Natural killer cell treated with Interleukin-12 subunit alpha and Interleukin-12 subunit beta and Interleukin-15 and Interleukin-18, amount 100 ng/mL, for 72 hours (primary cell): ENCODE measurements around the gene RALGPS2. TPM values are rescaled to one million over a fixed set of nuclear protein-coding genes. Genes with fewer than 3 reads are reported as not detected.

ENCODE experiments used
- ATAC-seq, 2 donors: fragments of 150-1000 bp; cut with Tn5 transposase in 1 of 2; sonication (Bioruptor Pico), chemical (Tn5 transposase) in 1 of 2; 2 replicates each; pipeline ENCODE4 v1.10.0; 2021
- DNase-seq: peaks from one replicate; pipeline ENCODE4 v3.0.0; 2022; ENCODE audit warnings: low spot score
- H3K27ac Mint-ChIP-seq, 2 donors: 1 replicate in 1 of 2; 2 replicates in 1 of 2; pipeline ENCODE4 v1.8.0; 2022; ENCODE audit warnings: mixed read lengths in 2 of 2, mild to moderate bottlenecking in 1 of 2, moderate library complexity in 1 of 2
- H3K27me3 Mint-ChIP-seq, 2 donors: 1 replicate in 1 of 2; 2 replicates in 1 of 2; pipeline ENCODE4 v1.8.0; 2022; ENCODE audit warnings: mixed read lengths in 2 of 2
- H3K36me3 Mint-ChIP-seq: one replicate; pipeline ENCODE4 v1.8.0; 2022; ENCODE audit warnings: mixed read lengths
- H3K4me1 Mint-ChIP-seq, 2 donors: 1 replicate in 1 of 2; 2 replicates in 1 of 2; pipeline ENCODE4 v1.8.0; 2022; ENCODE audit warnings: low read depth in 2 of 2, mixed read lengths in 2 of 2, mild to moderate bottlenecking in 1 of 2
- H3K4me3 Mint-ChIP-seq: one replicate; pipeline ENCODE4 v1.8.0; 2022; ENCODE audit warnings: mixed read lengths
- H3K9me3 Mint-ChIP-seq: 2 replicates; pipeline ENCODE4 v1.8.0; 2022; ENCODE audit warnings: mixed read lengths
- total RNA-seq, 2 donors: library from RNA; stranded (reverse); gene quantifications; one replicate each; pipeline ENCODE4 v1.2.3, GENCODE V29; 2022

RALGPS2 gene
- total RNA-seq, 2 donors from 2014 or later = 2.4 to 3.8 TPM

GRCh38 chr1:178869119-178869697 is 144.2 kb downstream of the RALGPS2 start:
- ATAC-seq (no peak), DNase-seq (no peak)
- Mint-ChIP-seq H3K36me3 (no peaks in the 10 kb centered on the region), H3K27ac (no peak overlapping the region), H3K27me3 (no peaks in the 10 kb centered on the region), H3K4me3 (no peak overlapping the region), H3K4me1 (peaks cover 5 to 6% of the 10 kb centered on the region in 2 donors), H3K9me3 (no peaks in the 10 kb centered on the region)

- no peaks in the 10 kb centered on the region for H3K9me3 Mint-ChIP-seq
- DNase-seq = no peak
- H3K36me3 Mint-ChIP-seq = no peaks in the 10 kb centered on the region
- ATAC-seq = no peak
- H3K27ac Mint-ChIP-seq = no peak overlapping the region
- peaks cover 5 to 6% of the 10 kb centered on the region in 2 donors for H3K4me1 Mint-ChIP-seq
- H3K27me3 Mint-ChIP-seq = no peaks in the 10 kb centered on the region
- no peak overlapping the region for H3K4me3 Mint-ChIP-seq
These were observed 145.2 kb downstream of the RALGPS2 start for GRCh38 chr1:178870221-178870620.

- H3K4me3 Mint-ChIP-seq = no peak within 1 kb of the TSS
- no peak within 1 kb of the TSS for H3K27ac Mint-ChIP-seq
- no peaks in the 10 kb centered on the region for H3K27me3 Mint-ChIP-seq
- H3K4me1 Mint-ChIP-seq = peaks cover 5 to 6% of the 10 kb centered on the region in 2 donors
- H3K9me3 Mint-ChIP-seq = no peaks in the 10 kb centered on the region
- H3K36me3 Mint-ChIP-seq = no peaks in the 10 kb centered on the region
- DNase-seq (no peak), ATAC-seq (no peak)
These were observed 145.9 kb downstream of the RALGPS2 start, which contains the start of gene ANGPTL1 for GRCh38 chr1:178870944-178871343. Gene ANGPTL1, minus strand, starts transcription at chr1:178871077. Its CDS starts 5,301 bp downstream, at chr1:178865776.

DNA sequence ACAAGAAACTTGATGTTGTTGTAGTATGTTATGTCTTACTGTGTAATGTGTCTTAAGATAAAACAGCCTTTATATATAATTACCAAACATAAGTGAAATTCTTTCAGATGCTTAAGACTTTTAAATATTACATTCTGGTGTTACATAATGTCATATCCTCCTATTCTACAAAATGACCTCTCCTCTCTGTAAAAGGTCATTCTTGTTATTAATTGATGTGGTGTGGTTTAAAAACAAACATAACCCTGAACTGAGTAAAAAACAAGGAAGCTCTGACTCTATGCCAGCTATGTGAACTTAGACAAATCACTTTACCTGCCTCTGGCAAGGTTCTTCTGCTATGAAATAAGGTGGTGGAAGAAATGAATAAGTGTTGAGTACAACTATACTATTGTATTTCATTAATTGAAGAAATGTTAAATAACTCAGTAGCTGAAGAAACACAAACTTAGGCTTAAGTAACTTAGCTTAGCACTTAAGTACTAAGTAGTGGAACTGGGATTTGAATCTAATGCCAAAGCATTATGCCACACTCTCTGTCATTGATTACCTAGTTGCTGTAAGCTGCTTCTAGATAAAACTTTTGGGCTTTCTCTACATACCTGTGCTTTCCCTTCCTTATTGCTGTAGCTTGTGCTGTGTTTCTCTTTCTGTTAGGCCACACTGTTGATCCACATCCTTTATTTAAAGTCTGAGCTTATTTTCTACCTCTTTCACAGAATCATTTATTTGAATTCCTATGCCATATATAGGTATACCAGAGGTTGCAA is 146.7 kb downstream of the RALGPS2 start:
- Mint-ChIP-seq H3K36me3 (no peaks in the 10 kb centered on the region), H3K27ac (no peak overlapping the region), H3K27me3 (no peaks in the 10 kb centered on the region), H3K4me1 (peaks cover 5 to 6% of the 10 kb centered on the region in 2 donors), H3K9me3 (no peaks in the 10 kb centered on the region), H3K4me3 (no peak overlapping the region)
- ATAC-seq = no peak
- DNase-seq = no peak

DNA sequence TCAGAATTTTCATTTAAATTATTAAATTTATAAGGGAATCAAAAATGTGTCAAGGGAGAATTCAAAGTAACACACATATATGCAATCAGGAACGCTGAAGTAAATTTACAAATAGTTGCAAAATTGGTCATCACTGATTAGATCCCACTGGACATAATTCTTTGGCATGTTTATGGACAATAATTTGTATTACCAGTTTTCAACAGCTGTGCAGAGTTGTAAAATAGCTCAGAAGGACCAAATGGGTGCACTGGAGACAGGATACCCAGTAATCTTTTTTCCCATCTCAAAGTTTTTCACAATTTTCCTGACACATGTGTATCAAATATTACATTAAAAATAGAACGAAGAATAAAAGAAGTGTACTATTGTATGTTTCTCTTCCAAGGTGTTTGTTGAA is 149.9 kb downstream of the RALGPS2 start:
- no peaks in the 10 kb centered on the region for H3K36me3 Mint-ChIP-seq
- H3K4me3 Mint-ChIP-seq = no peak overlapping the region
- H3K4me1 Mint-ChIP-seq = peaks cover 0 to 2% of the 10 kb centered on the region in 2 donors
- DNase-seq = no peak
- no peaks in the 10 kb centered on the region for H3K9me3 Mint-ChIP-seq
- H3K27ac Mint-ChIP-seq = no peak overlapping the region
- no peaks in the 10 kb centered on the region for H3K27me3 Mint-ChIP-seq
- no peak for ATAC-seq

- no peaks in the 10 kb centered on the region for H3K9me3 Mint-ChIP-seq
- ATAC-seq = no peak
- H3K36me3 Mint-ChIP-seq = no peaks in the 10 kb centered on the region
- H3K27ac Mint-ChIP-seq = no peak overlapping the region
- H3K27me3 Mint-ChIP-seq = no peaks in the 10 kb centered on the region
- peaks cover 0 to 2% of the 10 kb centered on the region in 2 donors for H3K4me1 Mint-ChIP-seq
- no peak for DNase-seq
- H3K4me3 Mint-ChIP-seq = no peak overlapping the region
These were observed 150.9 kb downstream of the RALGPS2 start for GRCh38 chr1:178875936-178876335.

GRCh38 chr1:178877896-178878295 is 152.9 kb downstream of the RALGPS2 start:
- Mint-ChIP-seq H3K4me3 (no peak overlapping the region), H3K9me3 (no peaks in the 10 kb centered on the region), H3K4me1 (no peaks in the 10 kb centered on the region), H3K27me3 (no peaks in the 10 kb centered on the region), H3K27ac (no peak overlapping the region), H3K36me3 (no peaks in the 10 kb centered on the region)
- no peak for DNase-seq
- no peak for ATAC-seq

GRCh38 chr1:178881950-178882349 is 156.9 kb downstream of the RALGPS2 start:
- H3K27me3 Mint-ChIP-seq = no peaks in the 10 kb centered on the region
- no peak overlapping the region for H3K4me3 Mint-ChIP-seq
- no peak for ATAC-seq
- no peaks in the 10 kb centered on the region for H3K9me3 Mint-ChIP-seq
- H3K4me1 Mint-ChIP-seq = no peaks in the 10 kb centered on the region
- H3K27ac Mint-ChIP-seq = no peak overlapping the region
- no peak for DNase-seq
- H3K36me3 Mint-ChIP-seq = no peaks in the 10 kb centered on the region

DNA sequence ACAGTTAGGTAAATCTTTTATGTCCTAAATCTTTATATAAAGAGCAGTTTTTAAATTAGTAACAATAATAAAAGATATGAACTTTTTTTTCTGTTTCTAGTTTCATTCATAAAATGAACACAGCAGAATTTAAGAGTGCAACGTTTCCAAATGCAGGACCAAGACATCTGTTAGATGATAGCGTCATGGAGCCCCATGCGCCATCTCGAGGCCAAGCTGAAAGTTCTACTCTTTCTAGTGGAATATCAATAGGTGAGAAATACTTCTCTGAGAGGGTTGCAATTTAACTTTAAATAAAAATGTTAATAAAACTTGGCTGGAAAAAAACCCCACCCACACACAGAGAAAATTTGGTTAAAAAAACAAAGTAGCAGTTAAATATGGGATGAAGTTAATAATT is 160.8 kb downstream of the RALGPS2 start:
- ATAC-seq = no peak
- no peak overlapping the region for H3K27ac Mint-ChIP-seq
- no peak overlapping the region for H3K4me3 Mint-ChIP-seq
- no peaks in the 10 kb centered on the region for H3K36me3 Mint-ChIP-seq
- DNase-seq = no peak
- H3K9me3 Mint-ChIP-seq = no peaks in the 10 kb centered on the region
- no peaks in the 10 kb centered on the region for H3K27me3 Mint-ChIP-seq
- H3K4me1 Mint-ChIP-seq = no peaks in the 10 kb centered on the region

DNA sequence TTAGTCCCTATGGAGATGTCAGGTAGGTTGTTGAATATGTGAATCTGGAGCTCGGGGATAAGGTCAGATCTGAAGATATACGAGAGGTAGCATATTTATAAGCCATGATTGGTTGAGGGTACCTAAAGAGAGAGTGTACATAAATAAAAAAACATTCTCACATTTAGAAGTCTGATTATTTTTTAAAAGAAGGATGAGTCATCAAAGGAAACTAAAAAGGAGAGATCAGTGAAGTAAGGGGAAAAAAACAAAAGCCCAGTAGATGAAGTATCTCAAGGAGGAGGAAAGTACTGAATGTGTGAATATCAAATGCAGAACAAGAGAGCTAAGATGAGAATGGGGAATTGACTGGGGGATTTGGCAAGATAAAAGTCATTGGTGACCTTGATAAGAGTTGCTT is 161.5 kb downstream of the RALGPS2 start:
- no peak overlapping the region for H3K27ac Mint-ChIP-seq

GRCh38 chr1:178895928-178896327 is 170.9 kb downstream of the RALGPS2 start:
- ATAC-seq (no peak), DNase-seq (no peak)
- Mint-ChIP-seq H3K4me3 (no peak overlapping the region), H3K4me1 (peaks cover 0 to 3% of the 10 kb centered on the region in 2 donors), H3K36me3 (peaks cover 13% of the 10 kb centered on the region), H3K9me3 (peaks cover 3% of the 10 kb centered on the region), H3K27me3 (peaks cover 0 to 14% of the 10 kb centered on the region in 2 donors), H3K27ac (no peak overlapping the region)

More for the DNA sequence above, 161.5 kb downstream of the RALGPS2 start:
- H3K36me3 Mint-ChIP-seq = no peaks in the 10 kb centered on the region
- H3K4me1 Mint-ChIP-seq = no peaks in the 10 kb centered on the region
- H3K27me3 Mint-ChIP-seq = no peaks in the 10 kb centered on the region
- no peak for DNase-seq
- ATAC-seq = no peak
- no peaks in the 10 kb centered on the region for H3K9me3 Mint-ChIP-seq
- H3K4me3 Mint-ChIP-seq = no peak overlapping the region

- Mint-ChIP-seq H3K27me3 (peaks cover 0 to 20% of the 10 kb centered on the region in 2 donors), H3K4me1 (peaks cover 0 to 3% of the 10 kb centered on the region in 2 donors), H3K9me3 (peaks cover 3% of the 10 kb centered on the region), H3K36me3 (peaks cover 13% of the 10 kb centered on the region), H3K4me3 (no peak overlapping the region), H3K27ac (no peak overlapping the region)
- DNase-seq = no peak
- no peak for ATAC-seq
These were observed 173.4 kb downstream of the RALGPS2 start for GRCh38 chr1:178898401-178898800.

GRCh38 chr1:178899402-178899801 is 174.4 kb downstream of the RALGPS2 start:
- Mint-ChIP-seq H3K27ac (peak overlapping the region in 1 of 2 donors; percentile 2), H3K27me3 (peaks cover 0 to 20% of the 10 kb centered on the region in 2 donors), H3K9me3 (peaks cover 3% of the 10 kb centered on the region), H3K36me3 (peaks cover 13% of the 10 kb centered on the region), H3K4me3 (no peak overlapping the region), H3K4me1 (peaks cover 0 to 3% of the 10 kb centered on the region in 2 donors)
- DNase-seq = no peak
- ATAC-seq = no peak

DNA sequence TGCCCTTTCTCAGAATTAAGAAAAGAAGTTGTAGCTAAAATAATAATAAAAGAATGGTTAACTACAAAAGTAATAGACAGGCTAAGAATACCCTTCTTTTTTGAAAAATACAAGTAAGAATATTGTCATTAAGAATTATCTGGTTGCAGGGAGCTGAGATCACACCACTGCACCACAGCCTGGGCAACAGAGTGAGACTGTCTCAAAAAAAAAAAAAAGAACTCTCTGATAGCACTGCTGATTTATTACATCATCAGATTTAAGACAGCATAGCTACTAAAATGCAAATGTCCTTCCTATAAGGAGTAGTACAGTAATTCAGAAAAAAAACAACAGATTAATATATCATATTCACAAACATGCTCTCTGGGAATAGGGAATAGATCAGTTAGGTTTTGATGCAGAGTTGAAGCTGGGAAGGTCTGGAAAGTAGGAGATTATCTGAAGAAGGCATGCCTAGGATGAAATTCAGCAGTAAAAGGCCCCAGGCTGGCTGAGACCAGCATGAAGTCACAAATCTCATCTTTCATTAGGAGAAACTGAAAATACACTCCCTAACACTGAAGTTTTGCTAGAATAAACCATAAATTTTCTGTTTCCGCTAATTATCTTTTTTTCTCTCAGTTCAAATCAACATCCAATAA is 176.6 kb downstream of the RALGPS2 start:
- no peak overlapping the region for H3K27ac Mint-ChIP-seq
- ATAC-seq (no peak), DNase-seq (no peak)
- peaks cover 0 to 6% of the 10 kb centered on the region in 2 donors for H3K27me3 Mint-ChIP-seq
- no peak overlapping the region for H3K4me3 Mint-ChIP-seq
- H3K4me1 Mint-ChIP-seq = peaks cover 0 to 3% of the 10 kb centered on the region in 2 donors
- no peaks in the 10 kb centered on the region for H3K36me3 Mint-ChIP-seq
- H3K9me3 Mint-ChIP-seq = no peaks in the 10 kb centered on the region
